Measurements from ENCODE around the gene DNAH17. TPM values are rescaled to one million over a fixed set of nuclear protein-coding genes. Genes with fewer than 3 reads are reported as not detected.

Gene DNAH17
- total and polyA plus RNA-seq, 2 of the 8 experiments (the other 6 are each of a cell fraction or from before 2014, with no cell fraction given) = 0.14 to 0.67 TPM

DNA sequence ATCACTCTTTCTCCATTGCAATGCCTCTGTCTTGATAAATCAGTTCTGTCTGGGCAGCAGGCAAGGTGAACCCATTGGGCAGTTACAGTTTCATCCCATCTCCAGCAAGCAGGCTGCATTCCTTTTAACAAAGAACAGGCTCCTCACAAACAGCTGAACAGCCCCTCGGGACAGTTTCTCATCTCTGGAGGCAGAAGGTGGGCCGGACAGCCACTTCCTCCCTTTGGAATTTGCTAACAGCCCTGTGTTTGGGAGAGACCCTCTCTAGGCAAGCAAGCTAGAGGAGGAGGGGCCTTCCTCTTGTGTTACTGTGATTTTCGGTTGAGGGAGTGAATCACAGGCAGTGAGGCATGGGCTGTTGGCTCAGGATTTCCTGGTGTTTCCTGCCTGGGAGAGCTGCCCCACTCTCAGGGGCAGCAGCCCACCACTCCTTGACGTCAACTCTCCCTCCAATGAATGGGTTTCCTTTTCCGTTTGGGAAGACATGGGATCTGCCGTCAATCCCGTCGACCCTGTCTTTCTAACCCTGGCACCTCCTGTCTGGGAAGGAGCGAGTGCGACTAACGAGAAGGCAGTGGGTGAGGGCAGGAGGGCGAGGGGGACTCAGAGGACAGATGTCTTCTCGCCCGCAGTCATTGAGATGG is 202.4 kb downstream of the DNAH17 start:
- FAIRE-seq (peak; percentile 68), DNase-seq (ENCODE audit: low read depth in 1 of 2, low spot score in 2 of 2) (peak; percentile 62 to 73)
- peak overlapping the region; percentile 88; the same call in 1 of the 2 replicates for H2BK15ac ChIP-seq (ENCODE audit: low read length)
- peak overlapping the region; percentile 95 for H3K18ac ChIP-seq (ENCODE audit: extremely low read depth, low read length)
- ChIA-PET POLR2A (ENCODE audit: partially characterized antibody) (interaction anchor here (1.0 to 1.4 kb wide), 5 partner anchors 10 to 60 kb away, joined by 3 to 6 read pairs (median 3); no protein-coding TSS in a partner anchor), CTCF (ENCODE audit: partially characterized antibody) (interaction anchor here (0.7 to 20.5 kb wide), 4 partner anchors 17 to 48 kb away, joined by 3 to 257 read pairs (median 4); no protein-coding TSS in a partner anchor)
- WGBS, 2 experiments (ENCODE audit: extremely low coverage in 1 of 2, insufficient coverage in 1 of 2, insufficient read length in 1 of 2, insufficient replicate concordance in 2 of 2, low coverage in 1 of 2, low lambda C conversion rate in 2 of 2, missing lambda C conversion rate in 1 of 2) = 27% methylated on average over 14 of the region's 14 CpGs; no CpG with 5 or more reads in 1 of the 2 experiments
- H3K14ac ChIP-seq (ENCODE audit: insufficient read length) = no peak overlapping the region
- H3K23me2 ChIP-seq (ENCODE audit: low read depth, low read length) = peaks cover 7% of the 10 kb centered on the region; the same call in 1 of the 2 replicates
- H3K79me2 ChIP-seq (ENCODE audit: control insufficient read depth in 1 of 2, insufficient read depth in 2 of 2, low read length in 2 of 2) = peaks cover 10 to 12% of the 10 kb centered on the region in 2 experiments
- H3K9ac ChIP-seq (replicated peaks in 1 of 4; ENCODE audit: extremely low read depth in 1 of 4, low read depth in 3 of 4, low read length in 3 of 4) = peak overlapping the region in 3 of 4 experiments; percentile 15 to 58 (median 57); a peak in 5 of 7 replicates
- peaks cover 0 to 5% of the 10 kb centered on the region in 2 experiments for H4K20me1 ChIP-seq (replicated peaks in 1 of 2; ENCODE audit: control insufficient read depth in 1 of 2, insufficient read depth in 2 of 2, low read length in 2 of 2)
- H3K79me1 ChIP-seq (ENCODE audit: low read depth, low read length) = peaks cover 3% of the 10 kb centered on the region; the same call in 1 of the 2 replicates
- peak overlapping the region; percentile 23; the same call in 1 of the 2 replicates for H2AFZ ChIP-seq (ENCODE audit: low read length)
- peak overlapping the region; percentile 37 for H2BK20ac ChIP-seq (ENCODE audit: low read length)
- H3K4ac ChIP-seq (replicated peaks; ENCODE audit: insufficient read length, low read depth, low read length) = peak overlapping the region; percentile 85
- H3K4me2 ChIP-seq (ENCODE audit: insufficient read depth in 1 of 2, low read depth in 2 of 2, low read length in 2 of 2) = peak overlapping the region; percentile 51 to 71
- peak overlapping the region; percentile 94 for H2BK120ac ChIP-seq (replicated peaks; ENCODE audit: low read depth, low read length)
- peaks cover 25 to 40% (median 26%) of the 10 kb centered on the region in 4 experiments for H3K4me1 ChIP-seq (replicated peaks in 1 of 4; ENCODE audit: control insufficient read depth in 3 of 4, insufficient read depth in 4 of 4, low read length in 3 of 4)
- peak overlapping the region; percentile 23 for H3K56ac ChIP-seq (replicated peaks; ENCODE audit: insufficient read length, low read depth, low read length)
- peak overlapping the region; percentile 95 for H4K91ac ChIP-seq (replicated peaks; ENCODE audit: insufficient read length, low read length)
- H3K23ac ChIP-seq (ENCODE audit: insufficient read length) = no peak overlapping the region
- peak overlapping the region in 3 of 4 experiments; percentile 8 to 36 (median 26); a peak in 4 of 8 replicates for H3K4me3 ChIP-seq (ENCODE audit: extremely low read depth in 1 of 4, insufficient read depth in 2 of 4, low read depth in 3 of 4, low read length in 4 of 4)
- peak overlapping the region; percentile 98 for H2BK5ac ChIP-seq (ENCODE audit: low read depth, low read length)
- peak overlapping the region; percentile 87 for H4K8ac ChIP-seq (ENCODE audit: extremely low read depth, insufficient read depth, low read length)
- H2BK12ac ChIP-seq (ENCODE audit: low read depth, low read length) = peak overlapping the region; percentile 92
- peak overlapping the region; percentile 65 for H4K5ac ChIP-seq (ENCODE audit: insufficient read length, low read depth, low read length)
- peak overlapping the region; percentile 67; the same call in 1 of the 2 replicates for H2AK5ac ChIP-seq (ENCODE audit: low read depth, low read length)
- peak overlapping the region; percentile 95 for H3K27ac ChIP-seq (ENCODE audit: low read depth, low read length)
- H3K36me3 ChIP-seq (ENCODE audit: control insufficient read depth in 2 of 4, insufficient read depth in 4 of 4, low read length in 3 of 4) = no peaks in the 10 kb centered on the region
- no peaks in the 10 kb centered on the region for H3K27me3 ChIP-seq (replicated peaks in 1 of 4; ENCODE audit: control insufficient read depth in 3 of 4, extremely low read depth in 1 of 4, insufficient read depth in 3 of 4, low read length in 3 of 4)
- H3K9me3 ChIP-seq (ENCODE audit: insufficient read depth in 2 of 2, low read depth in 1 of 2, low read length in 1 of 2) = no peaks in the 10 kb centered on the region
- TF ChIP-seq TEAD4 (IDR thresholded peaks at IDR 0.05; ENCODE audit: low read depth, low read length) (peak; percentile 66), SP1 (IDR thresholded peaks at IDR 0.05; ENCODE audit: low read depth, low read length) (no peak), NANOG (IDR thresholded peaks at IDR 0.05; ENCODE audit: insufficient read depth, low read depth, low read length, poor library complexity, severe bottlenecking) (no peak), SRF (IDR thresholded peaks at IDR 0.05; ENCODE audit: low read depth, low read length) (no peak), TAF7 (optimal IDR thresholded peaks at IDR 0.05; ENCODE audit: borderline replicate concordance, low read depth, low read length) (peak; percentile 58), HDAC2 (IDR thresholded peaks at IDR 0.05; ENCODE audit: borderline replicate concordance in 1 of 2, low read depth in 2 of 2, low read length in 2 of 2) (peak in 1 of 2 experiments; percentile 52; a peak in 2 of 4 replicates)
- TF ChIP-seq, protein P1, sequence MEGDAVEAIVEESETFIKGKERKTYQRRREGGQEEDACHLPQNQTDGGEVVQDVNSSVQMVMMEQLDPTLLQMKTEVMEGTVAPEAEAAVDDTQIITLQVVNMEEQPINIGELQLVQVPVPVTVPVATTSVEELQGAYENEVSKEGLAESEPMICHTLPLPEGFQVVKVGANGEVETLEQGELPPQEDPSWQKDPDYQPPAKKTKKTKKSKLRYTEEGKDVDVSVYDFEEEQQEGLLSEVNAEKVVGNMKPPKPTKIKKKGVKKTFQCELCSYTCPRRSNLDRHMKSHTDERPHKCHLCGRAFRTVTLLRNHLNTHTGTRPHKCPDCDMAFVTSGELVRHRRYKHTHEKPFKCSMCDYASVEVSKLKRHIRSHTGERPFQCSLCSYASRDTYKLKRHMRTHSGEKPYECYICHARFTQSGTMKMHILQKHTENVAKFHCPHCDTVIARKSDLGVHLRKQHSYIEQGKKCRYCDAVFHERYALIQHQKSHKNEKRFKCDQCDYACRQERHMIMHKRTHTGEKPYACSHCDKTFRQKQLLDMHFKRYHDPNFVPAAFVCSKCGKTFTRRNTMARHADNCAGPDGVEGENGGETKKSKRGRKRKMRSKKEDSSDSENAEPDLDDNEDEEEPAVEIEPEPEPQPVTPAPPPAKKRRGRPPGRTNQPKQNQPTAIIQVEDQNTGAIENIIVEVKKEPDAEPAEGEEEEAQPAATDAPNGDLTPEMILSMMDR (IDR thresholded peaks at IDR 0.05; ENCODE audit: control extremely low read depth in 1 of 3, insufficient read depth in 1 of 3, low read depth in 1 of 3, low read length in 3 of 3) = no peak
